Measurements from ENCODE around the gene MIA2.

- no peak for TF ChIP-seq CTCF (conservative IDR thresholded peaks at IDR 0.05 in 1 of 2, IDR thresholded peaks at IDR 0.05 in 1 of 2; ENCODE audit: extremely low read depth in 1 of 2, insufficient read depth in 1 of 2, low read depth in 1 of 2, low read length in 2 of 2)
- no peak for TF ChIP-seq EZH2 (IDR thresholded peaks at IDR 0.05; ENCODE audit: borderline replicate concordance, low read length)
Measured at GRCh38 chr14:39307815-39308214, 74.1 kb downstream of the MIA2 start.
